HepG2 (cell line): ENCODE measurements around the gene ZMPSTE24. TPM values are rescaled to one million over a fixed set of nuclear protein-coding genes. Genes with fewer than 3 reads are reported as not detected.

Experiments
- AGO2 ChIP-seq: fragments of 200-400 bp; formaldehyde crosslinking; optimal IDR thresholded peaks from 2 replicates; pipeline ENCODE3; 2017; ENCODE audit warnings: mild to moderate bottlenecking, low read depth, low read length, moderate library complexity
- CBX5 ChIP-seq: sonication (generic); formaldehyde crosslinking; IDR thresholded peaks from 2 replicates; pipeline ENCODE4 v1.4.0; 2020; ENCODE audit warnings: missing genetic modification reagents, borderline replicate concordance
- ELF3 ChIP-seq: IDR thresholded peaks from 2 replicates; pipeline ENCODE4 v1.6.1; 2016; ENCODE audit warnings: missing genetic modification reagents, missing compliant biosample characterization
- HDAC6 ChIP-seq: fragments of 200-600 bp; sonication (generic); IDR thresholded peaks from 2 replicates; pipeline ENCODE4 v1.7.0; 2017; ENCODE audit warnings: mild to moderate bottlenecking, antibody characterized with exemption, low read length, low read depth
- HOXA3 ChIP-seq: sonication (generic); formaldehyde crosslinking; IDR thresholded peaks from 2 replicates; pipeline ENCODE4 v1.5.0; 2020; ENCODE audit warnings: missing genetic modification reagents
- ISX ChIP-seq: sonication (generic); formaldehyde crosslinking; conservative IDR thresholded peaks from 2 replicates; pipeline ENCODE4 v1.5.0; 2020; ENCODE audit warnings: missing genetic modification reagents
- KAT7 ChIP-seq: IDR thresholded peaks from 2 replicates; pipeline ENCODE4 v1.6.1; 2018; ENCODE audit warnings: borderline replicate concordance, missing compliant biosample characterization
- KLF16 ChIP-seq, 2 experiments: sonication (generic) in 1 of 2; formaldehyde crosslinking in 1 of 2; IDR thresholded peaks; 2 replicates each; pipeline versions ENCODE4 v1.6.1 to v1.8.0; 2016 to 2023; ENCODE audit warnings: missing genetic modification reagents in 2 of 2, missing compliant biosample characterization in 1 of 2
- MAFF ChIP-seq: IDR thresholded peaks from 2 replicates; pipeline ENCODE4 v1.6.1; 2011; ENCODE audit warnings: low read depth, low read length, improper control_type of control experiment
- MIER3 ChIP-seq: IDR thresholded peaks from 2 replicates; pipeline ENCODE4 v1.6.1; 2016; ENCODE audit warnings: missing compliant biosample characterization, borderline replicate concordance
- NR2F6 ChIP-seq, 2 experiments: IDR thresholded peaks; 2 replicates each; pipeline ENCODE4 v1.6.1; 2016; ENCODE audit warnings: antibody characterized with exemption in 1 of 2, mild to moderate bottlenecking in 1 of 2
- PAWR ChIP-seq: sonication (generic); formaldehyde crosslinking; IDR thresholded peaks from 2 replicates; pipeline ENCODE4 v1.4.0; 2020; ENCODE audit warnings: missing genetic modification reagents, mild to moderate bottlenecking, borderline replicate concordance
- SMC3 ChIP-seq: IDR thresholded peaks from 2 replicates; pipeline ENCODE4 v1.6.1; 2011; ENCODE audit warnings: low read length, improper control_type of control experiment
- SNAPC2 ChIP-seq: sonication (generic); formaldehyde crosslinking; IDR thresholded peaks from 2 replicates; pipeline ENCODE4 v1.8.1; 2022; ENCODE audit warnings: mild to moderate bottlenecking, missing genetic modification reagents
- TBL1XR1 ChIP-seq: fragments of 150-350 bp; IDR thresholded peaks from 2 replicates; pipeline ENCODE4 v1.6.1; 2014; ENCODE audit warnings: borderline replicate concordance, low read length; ENCODE audit not compliant: partially characterized antibody
- U2AF1 ChIP-seq: fragments of 200-400 bp; formaldehyde crosslinking; optimal IDR thresholded peaks from 2 replicates; pipeline ENCODE3; 2017; ENCODE audit warnings: mild to moderate bottlenecking, low read depth, low read length
- ZBTB42 ChIP-seq: sonication (generic); formaldehyde crosslinking; IDR thresholded peaks from 2 replicates; pipeline ENCODE4 v1.5.0; 2020; ENCODE audit warnings: mild to moderate bottlenecking, missing genetic modification reagents
- ZNF747 ChIP-seq: sonication (generic); formaldehyde crosslinking; IDR thresholded peaks from 2 replicates; pipeline ENCODE4 v1.8.1; 2023; ENCODE audit warnings: missing genetic modification reagents, mild to moderate bottlenecking, borderline replicate concordance
- ZNF782 ChIP-seq: sonication (generic); formaldehyde crosslinking; IDR thresholded peaks from 2 replicates; pipeline ENCODE4 v1.4.0; 2020; ENCODE audit warnings: missing genetic modification reagents, mild to moderate bottlenecking, borderline replicate concordance
- ZNF788 ChIP-seq: sonication (generic); formaldehyde crosslinking; IDR thresholded peaks from 2 replicates; pipeline ENCODE4 v1.5.0; 2020; ENCODE audit warnings: mild to moderate bottlenecking, missing genetic modification reagents, borderline replicate concordance
- ZNF841 ChIP-seq: sonication (generic); formaldehyde crosslinking; IDR thresholded peaks from 2 replicates; pipeline ENCODE4 v1.8.1; 2023; ENCODE audit warnings: missing genetic modification reagents, borderline replicate concordance
- polyA plus RNA-seq, 8 experiments: library from polyadenylated mRNA; depleted of rRNA in 3 of 8; stranded (reverse) in 7 of 8; unstranded in 1 of 8; fragments of >200 nt; fragmentation: Illumina TruSeq in 4 of 8; extraction: Trizol in 4 of 8; gene quantifications; 2 replicates each; pipeline versions ENCODE4 v1.2.1 to v1.2.3, GENCODE V29; 2011 to 2016; ENCODE audit warnings: low read depth in 4 of 8, missing spikeins in 1 of 8, mixed read lengths in 1 of 8; ENCODE audit not compliant: insufficient read depth in 1 of 8
- total RNA-seq, 5 experiments: library from RNA; depleted of rRNA; stranded (reverse); fragments of >200 nt; fragmentation: Illumina TruSeq; extraction: Trizol; gene quantifications; 2 replicates each; pipeline ENCODE4 v1.2.3, GENCODE V29; 2016; ENCODE audit warnings: low read depth in 1 of 5
- TF ChIP-seq, protein P1 (sequence below): sonication (generic); formaldehyde crosslinking; IDR thresholded peaks from 2 replicates; pipeline ENCODE4 v1.4.0; 2020; ENCODE audit warnings: missing genetic modification reagents, mild to moderate bottlenecking, borderline replicate concordance
- TF ChIP-seq, protein P2 (sequence below): IDR thresholded peaks from 2 replicates; pipeline ENCODE4 v1.4.0; 2020; ENCODE audit warnings: mild to moderate bottlenecking, missing genetic modification reagents
- TF ChIP-seq, protein P3 (sequence below): sonication (generic); formaldehyde crosslinking; conservative IDR thresholded peaks from 2 replicates; pipeline ENCODE4 v1.4.0; 2020; ENCODE audit warnings: missing genetic modification reagents

Gene ZMPSTE24
- total and polyA plus RNA-seq, 2 of the 13 experiments (the other 11 are each of a cell fraction or from before 2014, with no cell fraction given) = 13.6 to 60.2 TPM

DNA sequence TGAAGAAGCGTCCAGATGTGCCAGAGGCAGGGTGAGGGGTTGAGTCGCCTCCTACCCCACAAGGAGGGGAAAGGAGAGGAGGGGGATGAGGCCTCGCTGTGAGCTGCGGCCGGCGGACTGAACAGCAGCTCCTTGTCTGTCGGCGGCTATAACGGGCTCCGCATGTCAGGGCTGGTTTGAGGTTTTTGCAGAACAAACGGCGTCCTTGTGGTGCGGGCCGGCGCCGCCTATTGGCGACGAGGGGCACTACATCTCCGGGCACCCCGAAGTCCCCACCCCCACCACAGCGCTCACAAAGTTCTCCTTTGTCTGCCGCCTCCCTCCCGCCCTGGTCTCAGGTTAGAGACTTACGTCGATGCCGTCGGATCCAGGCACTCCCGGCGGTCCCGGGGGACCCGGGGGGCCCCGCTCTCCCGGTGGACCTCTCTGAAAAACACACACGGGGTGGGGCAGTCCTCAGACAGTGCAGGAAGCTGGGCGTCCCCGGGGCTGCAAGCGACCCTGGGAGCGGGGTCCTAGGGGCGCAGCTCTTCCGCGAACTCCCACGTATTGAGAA is 57.3 kb downstream of the ZMPSTE24 start (continued):
- TF ChIP-seq ELF3 (CRISPR knock-in tag) (0 out of 2 replicates have a peak, but pooled peaks have one; percentile 33), AGO2 (no peak), KAT7 (peak; percentile 36; the same call in 1 of the 2 replicates), CBX5 (CRISPR knock-in tag) (peak; percentile 69; the same call in 1 of the 2 replicates), ISX (CRISPR knock-in tag) (no peak), SNAPC2 (CRISPR knock-in tag) (0 out of 2 replicates have a peak, but pooled peaks have one; percentile 23), SMC3 (peak; percentile 18; the same call in 1 of the 2 replicates), ZNF782 (peak; percentile 95; the same call in 1 of the 2 replicates), HOXA3 (no peak), HDAC6 (no peak), MIER3 (CRISPR knock-in tag) (peak; percentile 19; the same call in 1 of the 2 replicates), MAFF (no peak), NR2F6 (IDR thresholded peaks at IDR 0.05) (0 out of 2 replicates have a peak, but pooled peaks have one; percentile 9), NR2F6 (CRISPR knock-in tag; IDR thresholded peaks at IDR 0.05) (peak; percentile 47; the same call in 1 of the 2 replicates), ZNF788 (CRISPR knock-in tag) (peak; percentile 16; the same call in 1 of the 2 replicates), KLF16 (CRISPR knock-in tag; IDR thresholded peaks at IDR 0.05) (peak in 1 of 2 experiments; percentile 64; a peak in 1 of 4 replicates), U2AF1 (no peak), PAWR (CRISPR knock-in tag) (no peak), ZNF841 (CRISPR knock-in tag) (no peak), ZNF747 (0 out of 2 replicates have a peak, but pooled peaks have one; percentile 50), TBL1XR1 (no peak), ZBTB42 (0 out of 2 replicates have a peak, but pooled peaks have one; percentile 34)
- TF ChIP-seq, protein P1, sequence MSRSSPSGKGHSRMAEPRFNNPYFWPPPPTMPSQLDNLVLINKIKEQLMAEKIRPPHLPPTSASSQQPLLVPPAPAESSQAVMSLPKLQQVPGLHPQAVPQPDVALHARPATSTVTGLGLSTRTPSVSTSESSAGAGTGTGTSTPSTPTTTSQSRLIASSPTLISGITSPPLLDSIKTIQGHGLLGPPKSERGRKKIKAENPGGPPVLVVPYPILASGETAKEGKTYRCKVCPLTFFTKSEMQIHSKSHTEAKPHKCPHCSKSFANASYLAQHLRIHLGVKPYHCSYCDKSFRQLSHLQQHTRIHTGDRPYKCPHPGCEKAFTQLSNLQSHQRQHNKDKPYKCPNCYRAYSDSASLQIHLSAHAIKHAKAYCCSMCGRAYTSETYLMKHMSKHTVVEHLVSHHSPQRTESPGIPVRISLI (CRISPR knock-in tag) = no peak
- TF ChIP-seq, protein P2, sequence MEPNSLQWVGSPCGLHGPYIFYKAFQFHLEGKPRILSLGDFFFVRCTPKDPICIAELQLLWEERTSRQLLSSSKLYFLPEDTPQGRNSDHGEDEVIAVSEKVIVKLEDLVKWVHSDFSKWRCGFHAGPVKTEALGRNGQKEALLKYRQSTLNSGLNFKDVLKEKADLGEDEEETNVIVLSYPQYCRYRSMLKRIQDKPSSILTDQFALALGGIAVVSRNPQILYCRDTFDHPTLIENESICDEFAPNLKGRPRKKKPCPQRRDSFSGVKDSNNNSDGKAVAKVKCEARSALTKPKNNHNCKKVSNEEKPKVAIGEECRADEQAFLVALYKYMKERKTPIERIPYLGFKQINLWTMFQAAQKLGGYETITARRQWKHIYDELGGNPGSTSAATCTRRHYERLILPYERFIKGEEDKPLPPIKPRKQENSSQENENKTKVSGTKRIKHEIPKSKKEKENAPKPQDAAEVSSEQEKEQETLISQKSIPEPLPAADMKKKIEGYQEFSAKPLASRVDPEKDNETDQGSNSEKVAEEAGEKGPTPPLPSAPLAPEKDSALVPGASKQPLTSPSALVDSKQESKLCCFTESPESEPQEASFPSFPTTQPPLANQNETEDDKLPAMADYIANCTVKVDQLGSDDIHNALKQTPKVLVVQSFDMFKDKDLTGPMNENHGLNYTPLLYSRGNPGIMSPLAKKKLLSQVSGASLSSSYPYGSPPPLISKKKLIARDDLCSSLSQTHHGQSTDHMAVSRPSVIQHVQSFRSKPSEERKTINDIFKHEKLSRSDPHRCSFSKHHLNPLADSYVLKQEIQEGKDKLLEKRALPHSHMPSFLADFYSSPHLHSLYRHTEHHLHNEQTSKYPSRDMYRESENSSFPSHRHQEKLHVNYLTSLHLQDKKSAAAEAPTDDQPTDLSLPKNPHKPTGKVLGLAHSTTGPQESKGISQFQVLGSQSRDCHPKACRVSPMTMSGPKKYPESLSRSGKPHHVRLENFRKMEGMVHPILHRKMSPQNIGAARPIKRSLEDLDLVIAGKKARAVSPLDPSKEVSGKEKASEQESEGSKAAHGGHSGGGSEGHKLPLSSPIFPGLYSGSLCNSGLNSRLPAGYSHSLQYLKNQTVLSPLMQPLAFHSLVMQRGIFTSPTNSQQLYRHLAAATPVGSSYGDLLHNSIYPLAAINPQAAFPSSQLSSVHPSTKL = peak; percentile 53; the same call in 1 of the 2 replicates
- TF ChIP-seq, protein P3, sequence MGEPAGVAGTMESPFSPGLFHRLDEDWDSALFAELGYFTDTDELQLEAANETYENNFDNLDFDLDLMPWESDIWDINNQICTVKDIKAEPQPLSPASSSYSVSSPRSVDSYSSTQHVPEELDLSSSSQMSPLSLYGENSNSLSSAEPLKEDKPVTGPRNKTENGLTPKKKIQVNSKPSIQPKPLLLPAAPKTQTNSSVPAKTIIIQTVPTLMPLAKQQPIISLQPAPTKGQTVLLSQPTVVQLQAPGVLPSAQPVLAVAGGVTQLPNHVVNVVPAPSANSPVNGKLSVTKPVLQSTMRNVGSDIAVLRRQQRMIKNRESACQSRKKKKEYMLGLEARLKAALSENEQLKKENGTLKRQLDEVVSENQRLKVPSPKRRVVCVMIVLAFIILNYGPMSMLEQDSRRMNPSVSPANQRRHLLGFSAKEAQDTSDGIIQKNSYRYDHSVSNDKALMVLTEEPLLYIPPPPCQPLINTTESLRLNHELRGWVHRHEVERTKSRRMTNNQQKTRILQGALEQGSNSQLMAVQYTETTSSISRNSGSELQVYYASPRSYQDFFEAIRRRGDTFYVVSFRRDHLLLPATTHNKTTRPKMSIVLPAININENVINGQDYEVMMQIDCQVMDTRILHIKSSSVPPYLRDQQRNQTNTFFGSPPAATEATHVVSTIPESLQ (CRISPR knock-in tag) = no peak
